Measurements from ENCODE around the gene DISC1.
"Not testable (repeated sequence)": the region's sequence is repeated elsewhere in the genome, so short reads cannot be mapped to it uniquely, and the experiment has no call there.

- not testable (repeated sequence) for TF ChIP-seq CTCF (conservative IDR thresholded peaks at IDR 0.05; ENCODE audit: low read depth in 2 of 2); EZH2phosphoT487 (IDR thresholded peaks at IDR 0.05; ENCODE audit: unreplicated experiment); POLR2AphosphoS5 (IDR thresholded peaks at IDR 0.05; ENCODE audit: low read depth); EZH2 (IDR thresholded peaks at IDR 0.05; ENCODE audit: low read depth, unreplicated experiment); JUNB (IDR thresholded peaks at IDR 0.05; ENCODE audit: unreplicated experiment); CREB1 (CRISPR knock-in tag; IDR thresholded peaks at IDR 0.05; ENCODE audit: low read depth); NANOG (IDR thresholded peaks at IDR 0.05; ENCODE audit: borderline replicate concordance); ZNF331 (CRISPR knock-in tag; IDR thresholded peaks at IDR 0.05; ENCODE audit: low read depth)
Observed at GRCh38 chr1:231907310-231907709, 280.7 kb downstream of the DISC1 start.
